AG10803 (cell line): ENCODE measurements around the gene SMYD3.
A peak's percentile ranks its signal among the peaks of the same experiment; 100 is the strongest.

ENCODE experiments used
- DNase-seq: peaks from one replicate; pipeline ENCODE4 v3.0.0; 2010; ENCODE audit warnings: low read depth
- H3K4me3 ChIP-seq: 2 replicates; pipeline ENCODE4 v1.5.1; 2011; ENCODE audit warnings: mild to moderate bottlenecking, low read length, control low read depth
- CTCF ChIP-seq: conservative IDR thresholded peaks from 2 replicates; pipeline ENCODE4 v1.5.1; 2011; ENCODE audit warnings: mild to moderate bottlenecking, low read length, control low read depth, inconsistent platforms

Gene SMYD3

GRCh38 chr1:246111570-246111969 is 395.5 kb downstream of the SMYD3 start:
- no peak for DNase-seq
- no peak for TF ChIP-seq CTCF
- no peak overlapping the region for H3K4me3 ChIP-seq

- no peak overlapping the region for H3K4me3 ChIP-seq
- TF ChIP-seq CTCF: no peak
- no peak for DNase-seq
Observed at GRCh38 chr1:246110343-246111219, 396.5 kb downstream of the SMYD3 start.

GRCh38 chr1:246108278-246108925 is 398.7 kb downstream of the SMYD3 start:
- no peak overlapping the region for H3K4me3 ChIP-seq
- DNase-seq: no peak
- TF ChIP-seq CTCF: no peak

GRCh38 chr1:246107516-246108277 is 399.4 kb downstream of the SMYD3 start:
- no peak for TF ChIP-seq CTCF
- no peak overlapping the region for H3K4me3 ChIP-seq
- peak; percentile 25 for DNase-seq

- no peak overlapping the region for H3K4me3 ChIP-seq
- no peak for DNase-seq
Observed at GRCh38 chr1:246106342-246106763, 400.7 kb downstream of the SMYD3 start.

GRCh38 chr1:246104927-246105326 is 402.2 kb downstream of the SMYD3 start:
- no peak for DNase-seq
- H3K4me3 ChIP-seq: no peak overlapping the region
- no peak for TF ChIP-seq CTCF

More at GRCh38 chr1:246106342-246106763, 400.7 kb downstream of the SMYD3 start:
- TF ChIP-seq CTCF: no peak
